Measurements from ENCODE around the gene CCL5.
A peak's percentile ranks its signal among the peaks of the same experiment; 100 is the strongest.

Gene CCL5

DNA sequence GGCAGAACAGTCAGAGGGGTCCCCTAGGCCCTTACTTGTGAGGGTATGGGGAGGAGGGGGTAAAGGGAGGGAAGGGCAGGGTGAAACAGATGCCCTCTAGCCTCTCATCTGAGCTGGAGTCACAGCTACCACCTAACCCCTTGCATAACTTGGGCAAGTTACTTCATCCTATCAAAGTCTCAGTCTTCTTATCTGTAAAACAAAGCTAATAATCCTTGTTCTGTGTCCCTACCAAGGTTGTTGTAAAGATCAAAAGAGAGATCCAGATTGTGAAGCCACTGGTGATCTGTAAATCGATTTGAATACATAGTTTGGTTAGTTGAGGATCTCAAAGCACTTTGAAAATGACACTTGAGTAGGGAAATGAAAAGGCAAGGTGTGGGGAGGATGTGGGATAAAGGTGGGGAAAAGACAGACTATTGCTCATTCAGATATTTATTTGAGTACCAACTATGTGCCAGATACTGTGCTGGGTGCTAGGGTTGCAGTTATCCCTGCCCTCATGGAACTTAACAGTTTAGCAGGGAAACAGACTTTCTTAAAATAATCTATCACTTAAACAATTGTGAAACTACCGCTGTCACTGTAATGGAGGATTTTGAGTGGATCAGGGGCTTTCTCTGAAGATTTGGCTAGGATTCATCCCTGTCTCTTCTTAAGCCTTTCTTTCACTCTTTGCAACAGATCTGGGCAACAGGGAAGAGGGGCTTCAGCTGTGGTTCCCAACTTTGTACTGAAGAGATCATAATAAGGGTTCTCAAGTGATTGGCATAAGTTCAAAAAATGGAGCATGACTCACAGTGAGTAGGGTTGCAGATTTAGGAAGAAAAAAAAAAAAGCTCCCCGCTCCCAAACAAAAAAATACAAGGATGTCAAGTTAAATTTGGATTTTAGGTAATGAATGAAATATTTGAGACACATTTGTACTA lies 14.5 kb downstream of the CCL5 start:
- 0 out of 2 replicates have a peak, but pooled peaks have one; percentile 8 for TF ChIP-seq PRDM1 (tag by site-specific recombination; IDR thresholded peaks at IDR 0.05)
- no peak for TF ChIP-seq ZNF239 (tag by site-specific recombination; IDR thresholded peaks at IDR 0.05)
- no peak for TF ChIP-seq ZNF510 (tag by site-specific recombination; IDR thresholded peaks at IDR 0.05; ENCODE audit: insufficient replicate concordance)
- peak; percentile 38; the same call in 1 of the 2 replicates for TF ChIP-seq ZNF335 (tag by site-specific recombination; conservative IDR thresholded peaks at IDR 0.05)
- no peak for TF ChIP-seq OSR2 (tag by site-specific recombination; IDR thresholded peaks at IDR 0.05)
- Histone ChIP-seq H3K27ac (ENCODE audit: extremely low read depth, low read depth, low read length) (no peak overlapping the region), H3K4me1 (ENCODE audit: control insufficient read depth, insufficient read depth, low read length) (no peaks in the 10 kb centered on the region), H3K36me3 (ENCODE audit: control insufficient read depth in 2 of 2, insufficient read depth in 1 of 2, low read length in 2 of 2) (peaks cover 0 to 9% of the 10 kb centered on the region in 2 experiments; a peak in 1 of 3 replicates), H3K9me3 (ENCODE audit: control insufficient read depth, insufficient read depth, low read depth, low read length) (no peaks in the 10 kb centered on the region), H3K4me3 (ENCODE audit: low read depth, low read length) (no peak overlapping the region)
- ChIA-PET POLR2A (interaction anchor here (0.6 kb wide), 1 partner anchor 68 kb away, joined by 4 read pairs; no protein-coding TSS in a partner anchor), CTCF (interaction anchor here (0.6 to 3.8 kb wide), 5 partner anchors 17 to 284 kb away, joined by 4 to 18 read pairs (median 4); no protein-coding TSS in a partner anchor)

DNA sequence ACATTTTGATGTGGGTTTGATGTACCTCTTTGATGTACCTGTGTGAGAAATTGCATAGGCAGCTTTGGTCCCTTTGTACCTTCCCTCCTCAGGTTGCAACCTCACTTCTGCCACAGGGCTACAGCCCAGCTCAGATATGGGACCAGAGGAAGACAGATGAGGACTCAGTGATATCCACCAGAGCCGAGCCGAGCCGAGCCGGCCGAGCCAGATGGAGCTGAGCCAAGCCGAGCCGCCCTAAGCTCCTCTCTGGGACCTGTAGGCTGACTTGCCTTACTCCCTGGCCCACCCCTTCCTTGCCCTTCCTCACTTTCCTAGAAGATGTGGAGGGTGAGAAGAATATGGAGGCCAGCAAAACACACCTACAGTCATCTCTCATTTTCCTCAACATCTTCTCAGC lies 15.3 kb downstream of the CCL5 start:
- Histone ChIP-seq H3K4me1 (ENCODE audit: control insufficient read depth, insufficient read depth, low read length) (no peaks in the 10 kb centered on the region), H3K27ac (ENCODE audit: extremely low read depth, low read depth, low read length) (no peak overlapping the region), H3K9me3 (ENCODE audit: control insufficient read depth, insufficient read depth, low read depth, low read length) (no peaks in the 10 kb centered on the region), H3K4me3 (ENCODE audit: low read depth, low read length) (no peak overlapping the region), H3K36me3 (ENCODE audit: control insufficient read depth in 2 of 2, insufficient read depth in 1 of 2, low read length in 2 of 2) (peaks cover 0 to 9% of the 10 kb centered on the region in 2 experiments; a peak in 1 of 3 replicates)
- CTCF ChIA-PET, result interaction anchor here (0.8 to 3.8 kb wide), 3 partner anchors 16 to 284 kb away, joined by 4 to 18 read pairs (median 6); no protein-coding TSS in a partner anchor
- TF ChIP-seq, protein P1, sequence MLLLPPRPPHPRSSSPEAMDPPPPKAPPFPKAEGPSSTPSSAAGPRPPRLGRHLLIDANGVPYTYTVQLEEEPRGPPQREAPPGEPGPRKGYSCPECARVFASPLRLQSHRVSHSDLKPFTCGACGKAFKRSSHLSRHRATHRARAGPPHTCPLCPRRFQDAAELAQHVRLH (tag by site-specific recombination; IDR thresholded peaks at IDR 0.05), result no peak
- POLR2A ChIA-PET, result no interaction called here

DNA sequence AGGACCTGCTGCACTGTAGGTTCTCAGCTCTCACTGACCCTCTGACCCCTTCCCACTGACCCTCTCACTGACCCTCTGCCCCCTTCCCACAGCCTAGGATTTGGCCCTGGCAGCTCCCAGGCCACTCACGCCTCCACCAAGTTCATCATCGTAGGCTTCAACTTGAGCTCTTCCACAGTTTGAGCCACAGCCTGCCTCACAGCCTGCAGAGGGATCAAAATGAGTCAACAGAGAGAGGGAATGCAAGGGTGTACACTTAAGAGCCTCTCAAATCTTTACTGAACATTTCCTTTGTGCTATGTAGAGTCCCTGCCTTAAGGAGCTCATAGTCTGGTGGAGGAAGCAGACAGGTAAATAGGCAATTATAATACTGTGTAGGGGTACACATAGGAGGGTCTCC lies 23.6 kb downstream of the CCL5 start:
- peaks cover 14 to 64% of the 10 kb centered on the region in 2 experiments for H3K36me3 ChIP-seq (ENCODE audit: control insufficient read depth in 2 of 2, insufficient read depth in 1 of 2, low read length in 2 of 2)
- CTCF ChIA-PET, result interaction anchor here (0.6 to 1.5 kb wide), 5 partner anchors 8 to 292 kb away, joined by 3 to 6 read pairs (median 5); partner anchors contain the start of gene CCL16
- H3K9me3 ChIP-seq (ENCODE audit: control insufficient read depth, insufficient read depth, low read depth, low read length), result no peaks in the 10 kb centered on the region
- no peaks in the 10 kb centered on the region for H3K4me1 ChIP-seq (ENCODE audit: control insufficient read depth, insufficient read depth, low read length)
- POLR2A ChIA-PET, result interaction anchor here (0.5 to 1.0 kb wide), 2 partner anchors 16 to 42 kb away, joined by 3 to 6 read pairs; no protein-coding TSS in a partner anchor
- H3K4me3 ChIP-seq (ENCODE audit: low read depth, low read length), result no peak overlapping the region
- TF ChIP-seq ZNF658 (tag by site-specific recombination; IDR thresholded peaks at IDR 0.05) (no peak), ZFP37 (tag by site-specific recombination; IDR thresholded peaks at IDR 0.05) (no peak), ZBTB8A (tag by site-specific recombination; IDR thresholded peaks at IDR 0.05) (no peak), ZNF114 (tag by site-specific recombination; IDR thresholded peaks at IDR 0.05) (no peak), SETDB1 (IDR thresholded peaks at IDR 0.05; ENCODE audit: insufficient read length, low read length) (no peak), ZNF404 (tag by site-specific recombination; IDR thresholded peaks at IDR 0.05) (no peak), ZNF792 (tag by site-specific recombination; IDR thresholded peaks at IDR 0.05) (no peak), ZSCAN30 (tag by site-specific recombination; IDR thresholded peaks at IDR 0.05) (no peak), ZNF302 (tag by site-specific recombination; IDR thresholded peaks at IDR 0.05; ENCODE audit: low read depth) (no peak), ZNF548 (tag by site-specific recombination; IDR thresholded peaks at IDR 0.05) (no peak), ZNF785 (tag by site-specific recombination; IDR thresholded peaks at IDR 0.05) (no peak), ZNF37A (tag by site-specific recombination; IDR thresholded peaks at IDR 0.05) (no peak), ZNF140 (tag by site-specific recombination; IDR thresholded peaks at IDR 0.05) (no peak), RBAK (tag by site-specific recombination; IDR thresholded peaks at IDR 0.05) (no peak)
- TF ChIP-seq, protein P2, sequence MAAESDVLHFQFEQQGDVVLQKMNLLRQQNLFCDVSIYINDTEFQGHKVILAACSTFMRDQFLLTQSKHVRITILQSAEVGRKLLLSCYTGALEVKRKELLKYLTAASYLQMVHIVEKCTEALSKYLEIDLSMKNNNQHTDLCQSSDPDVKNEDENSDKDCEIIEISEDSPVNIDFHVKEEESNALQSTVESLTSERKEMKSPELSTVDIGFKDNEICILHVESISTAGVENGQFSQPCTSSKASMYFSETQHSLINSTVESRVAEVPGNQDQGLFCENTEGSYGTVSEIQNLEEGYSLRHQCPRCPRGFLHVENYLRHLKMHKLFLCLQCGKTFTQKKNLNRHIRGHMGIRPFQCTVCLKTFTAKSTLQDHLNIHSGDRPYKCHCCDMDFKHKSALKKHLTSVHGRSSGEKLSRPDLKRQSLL (tag by site-specific recombination; IDR thresholded peaks at IDR 0.05), result no peak
- H3K27ac ChIP-seq (ENCODE audit: extremely low read depth, low read depth, low read length), result no peak overlapping the region
